GM18499 (cell line): ENCODE measurements around the gene TREML2.

ENCODE experiments used
- ATAC-seq: cut with Tn5 transposase; IDR thresholded peaks from one replicate; pipeline ENCODE4 v1.9.1; 2021; ENCODE audit warnings: moderate number of reproducible peaks; ENCODE audit not compliant: insufficient read depth, unreplicated experiment

The TREML2 gene

DNA sequence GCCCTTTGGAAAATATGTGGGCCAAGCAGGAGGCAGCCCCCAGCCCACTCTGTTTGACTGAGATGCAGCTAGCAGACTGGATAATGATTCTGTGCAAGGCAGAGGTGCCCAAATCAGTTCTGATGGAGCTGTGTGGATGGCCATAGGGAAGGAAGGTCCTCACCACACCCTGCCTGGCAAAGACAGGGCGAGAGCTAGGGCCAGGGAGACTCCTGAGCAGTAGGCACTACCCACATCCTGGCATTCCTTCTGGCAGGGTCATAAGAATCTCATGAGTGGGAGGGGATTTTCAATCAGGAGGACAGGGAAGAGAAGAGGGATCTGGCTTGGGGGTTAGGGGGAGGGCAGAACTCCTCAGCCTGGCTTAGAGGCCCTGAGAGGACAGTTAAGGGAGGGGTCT, 19.4 kb downstream of the TREML2 start:
- no peak for ATAC-seq

DNA sequence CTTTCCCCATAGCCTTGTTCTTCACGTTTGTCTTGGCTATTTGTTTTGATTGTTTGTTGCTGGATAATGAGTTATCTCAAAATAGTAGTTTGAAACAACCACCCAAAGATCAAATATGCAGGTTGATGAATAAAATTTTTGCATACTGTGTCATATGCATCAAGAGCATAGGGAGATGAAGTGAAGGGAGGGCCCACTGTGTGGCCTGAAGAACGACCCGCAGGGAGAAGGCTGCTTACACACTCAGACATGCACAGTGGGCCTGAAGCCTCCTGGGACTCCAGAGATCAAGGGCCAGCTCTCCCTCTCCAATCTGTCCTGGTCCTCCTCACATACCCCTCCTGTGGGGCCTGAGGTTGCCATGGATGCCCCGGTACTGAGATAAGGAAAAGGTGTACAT, 21.8 kb downstream of the TREML2 start:
- ATAC-seq: no peak

DNA sequence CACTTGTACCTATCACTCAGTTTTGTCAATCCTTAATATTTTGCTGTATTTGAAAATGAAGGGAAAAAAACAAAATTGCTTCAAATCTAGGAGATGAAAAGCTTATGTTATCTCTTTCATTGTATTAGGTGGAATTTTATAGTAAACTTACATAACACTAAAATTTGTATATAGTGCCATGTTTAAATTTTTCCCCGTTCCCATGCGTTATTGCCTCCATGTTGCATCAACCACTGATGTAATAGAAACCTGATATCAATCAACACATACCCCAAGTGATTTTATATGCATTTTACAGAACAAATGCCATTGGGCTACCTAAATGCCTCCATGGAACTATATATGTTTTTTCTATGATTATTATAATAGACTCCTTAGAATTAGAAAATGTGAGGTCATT, 23.3 kb downstream of the TREML2 start:
- ATAC-seq: no peak

DNA sequence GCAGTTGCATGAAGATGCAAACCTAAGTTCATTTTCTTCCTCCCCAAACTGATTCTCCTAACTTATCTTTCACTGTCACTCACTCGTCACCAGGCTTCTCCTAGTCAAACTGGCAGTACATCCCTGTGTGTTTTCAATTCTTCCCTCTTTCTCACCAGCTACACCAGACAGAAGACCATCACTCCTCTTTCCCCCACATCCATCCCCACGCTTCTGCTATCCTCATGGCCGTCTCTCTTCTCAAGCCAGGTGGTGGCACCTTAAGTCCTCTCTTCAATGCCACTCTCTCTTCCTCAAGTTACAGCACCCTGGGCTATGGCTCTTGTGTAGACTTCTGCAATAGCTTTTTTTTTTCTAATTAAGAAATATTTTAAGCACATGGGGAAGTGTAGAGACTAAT, 23.7 kb downstream of the TREML2 start:
- ATAC-seq: no peak

DNA sequence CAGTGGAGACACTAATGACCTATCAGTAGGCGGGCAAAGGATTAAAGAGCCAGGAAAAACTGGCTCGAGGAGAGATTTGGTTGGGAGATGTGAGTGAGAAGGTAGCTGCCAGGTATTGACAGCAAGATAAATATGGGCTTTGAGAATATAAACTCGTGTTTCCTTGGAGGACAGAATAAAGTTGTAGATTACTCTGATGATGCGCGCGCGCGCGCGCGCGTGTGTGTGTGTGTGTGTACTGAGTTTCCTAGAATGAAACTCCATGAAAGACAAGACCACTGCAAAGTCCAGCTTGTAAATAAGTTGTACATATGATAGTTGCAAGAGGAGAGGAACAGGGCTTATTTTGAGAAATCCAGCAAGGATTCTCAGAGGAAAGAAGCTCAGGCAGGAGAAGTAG, 24.8 kb downstream of the TREML2 start:
- ATAC-seq: no peak

DNA sequence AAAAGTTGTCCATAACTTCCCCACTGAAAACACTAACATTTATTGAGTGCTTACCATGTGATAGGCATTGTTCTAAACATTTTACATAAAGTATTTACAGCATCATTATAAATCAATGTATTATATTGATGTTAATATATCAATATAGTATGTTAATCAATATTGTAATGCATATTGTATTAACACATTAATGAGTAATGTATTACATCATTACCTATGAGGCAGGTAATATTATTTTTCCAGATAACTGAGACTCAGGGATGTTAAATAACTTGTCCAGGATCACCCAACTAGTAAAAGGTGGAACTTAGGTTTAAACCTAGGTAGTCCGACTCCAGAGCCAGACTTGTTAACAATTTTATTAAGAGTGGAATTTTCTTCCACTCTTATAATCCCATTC, 25.9 kb downstream of the TREML2 start:
- ATAC-seq: no peak

DNA sequence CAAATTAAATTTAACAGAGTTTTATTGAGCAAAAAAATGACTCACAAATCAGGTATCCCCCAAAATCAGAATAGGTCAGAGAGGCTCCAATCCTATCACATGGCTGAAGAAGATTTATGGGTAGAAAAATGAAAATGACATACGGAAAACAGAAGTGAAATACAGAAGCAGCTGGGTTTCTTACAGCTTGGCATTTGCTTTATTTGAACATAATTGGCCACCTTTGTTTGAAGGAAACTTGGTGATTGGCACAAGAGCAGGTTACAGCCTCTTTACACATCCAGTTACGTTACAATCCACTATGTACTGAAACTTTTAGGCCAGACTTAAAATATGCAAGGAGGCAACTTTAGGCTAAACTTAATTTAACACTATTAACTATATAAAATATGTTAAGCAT, 26.3 kb downstream of the TREML2 start:
- no peak for ATAC-seq

DNA sequence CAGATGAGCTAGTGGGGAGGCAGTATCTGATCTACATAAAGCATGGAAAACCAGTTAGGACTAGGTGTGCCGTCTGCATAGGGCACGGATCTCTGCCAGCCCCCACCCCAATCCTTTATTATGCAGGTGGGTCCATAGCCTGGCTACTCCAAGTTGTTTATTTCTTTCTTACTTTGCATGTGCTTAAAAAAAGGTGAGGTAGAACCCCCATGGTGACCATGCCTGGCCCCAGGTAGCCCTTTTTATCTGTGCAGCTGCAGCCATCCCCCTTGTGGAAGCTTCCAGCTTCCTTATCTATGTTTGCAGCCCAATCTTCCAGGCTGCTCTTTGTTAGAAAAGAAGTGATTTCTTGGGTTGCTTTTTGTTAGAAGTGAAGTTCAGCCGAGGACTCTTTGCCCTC, 29.0 kb downstream of the TREML2 start:
- ATAC-seq: no peak

DNA sequence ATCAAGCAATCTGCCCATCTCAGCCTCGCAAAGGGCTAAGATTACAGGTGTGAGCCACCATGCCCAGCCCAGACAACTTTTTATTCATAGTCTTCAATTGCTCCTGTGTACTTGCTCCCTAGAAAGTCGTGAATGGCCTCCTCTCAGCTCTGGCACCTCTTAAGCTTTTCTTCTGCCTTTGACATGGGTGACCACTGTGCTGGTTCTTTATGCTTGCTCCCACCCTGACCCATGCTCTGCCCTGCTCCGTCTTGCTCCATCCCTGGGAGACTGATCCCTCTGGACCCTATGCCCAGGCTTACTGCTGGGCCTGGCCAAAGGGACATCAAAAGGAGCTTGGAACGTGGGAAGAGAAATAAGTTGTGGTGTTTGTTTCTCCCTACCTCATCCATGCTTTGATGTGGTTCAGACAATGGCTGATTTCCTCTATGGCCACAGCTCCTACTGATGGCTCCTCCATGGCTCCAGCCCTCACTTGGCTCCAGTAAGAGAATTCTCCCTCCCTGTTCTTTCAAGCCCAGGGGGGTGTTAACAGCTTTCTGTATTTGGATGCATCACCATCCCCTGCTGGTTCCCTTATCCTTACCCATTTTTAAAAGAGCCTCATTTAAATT, 30.3 kb downstream of the TREML2 start:
- ATAC-seq: no peak

DNA sequence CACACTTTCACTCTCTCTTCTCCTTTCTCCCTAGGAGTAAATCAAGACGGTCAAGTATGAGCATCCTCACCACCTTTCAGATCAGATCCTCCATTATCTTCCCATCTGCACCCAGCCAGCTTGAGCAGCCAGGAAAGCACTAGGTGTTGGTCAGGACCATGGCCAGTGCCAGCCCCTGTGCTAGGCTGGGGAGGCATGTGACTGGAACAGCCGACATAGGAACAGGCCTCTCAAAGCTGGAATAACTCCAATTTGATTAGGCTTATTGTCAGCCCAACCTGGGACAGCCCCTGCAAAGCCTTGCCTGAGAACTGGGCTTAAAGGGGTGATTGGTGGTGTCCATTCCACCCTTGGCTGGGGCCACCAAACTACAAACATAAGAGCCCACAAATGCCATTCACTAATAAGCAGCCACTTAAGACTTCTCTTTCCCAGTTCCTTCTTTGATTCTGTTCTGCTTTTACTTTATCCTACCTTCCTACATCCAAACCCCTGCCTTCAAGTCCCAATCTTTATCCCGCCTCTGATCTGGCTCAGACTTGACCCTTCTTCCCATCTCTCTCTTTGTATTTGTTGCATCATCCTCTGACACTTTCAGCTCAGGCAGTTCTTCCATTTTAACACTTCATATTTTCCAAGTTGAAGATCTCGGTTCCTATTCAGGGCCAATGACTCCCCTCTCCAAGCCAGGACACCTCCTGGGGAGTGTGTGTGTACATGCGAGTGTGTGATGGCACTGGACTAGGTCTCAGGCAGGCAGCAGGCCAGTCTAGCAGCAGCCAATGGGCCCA, 33.6 kb downstream of the TREML2 start:
- no peak for ATAC-seq

DNA sequence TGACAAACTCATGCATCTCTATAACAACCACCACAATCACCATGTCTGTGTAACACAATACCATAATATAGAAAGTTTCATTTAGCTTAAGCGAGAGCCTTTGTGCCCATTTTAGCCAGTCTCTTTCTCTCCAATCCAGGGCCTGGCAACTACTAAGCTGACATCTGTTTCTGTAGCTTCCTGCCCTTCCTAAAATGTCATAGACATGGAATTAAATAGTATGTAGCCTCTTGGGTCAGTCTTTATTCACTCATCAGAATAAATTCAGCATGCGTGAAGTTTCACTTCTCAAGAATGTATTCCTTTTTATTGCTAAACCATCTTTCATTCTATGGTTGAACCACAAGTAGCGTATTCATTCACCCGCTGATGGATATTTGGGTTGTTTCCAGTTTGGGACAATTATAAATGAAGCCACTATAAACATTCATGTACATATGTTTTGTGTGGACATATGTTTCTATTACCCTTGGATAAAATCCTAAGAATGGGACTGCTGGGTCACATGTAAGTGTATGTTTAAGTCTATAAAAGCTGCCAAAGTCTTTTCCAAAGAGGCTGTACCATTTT, 36.3 kb downstream of the TREML2 start:
- no peak for ATAC-seq

DNA sequence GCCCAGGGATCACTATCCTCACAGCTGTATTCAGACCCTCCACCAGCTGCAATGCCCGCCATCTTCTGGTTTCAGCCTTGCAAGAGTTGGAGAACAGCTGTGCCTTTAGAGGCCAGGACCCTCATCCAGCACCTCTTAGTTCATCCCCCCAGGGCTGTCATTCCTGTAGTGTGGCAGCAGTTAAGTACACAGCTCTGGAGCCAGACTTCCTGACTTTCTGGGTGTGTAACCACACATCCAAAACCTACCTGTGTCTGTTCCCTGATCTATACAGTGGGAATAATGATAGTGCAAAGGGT, 37.6 kb downstream of the TREML2 start:
- no peak for ATAC-seq

DNA sequence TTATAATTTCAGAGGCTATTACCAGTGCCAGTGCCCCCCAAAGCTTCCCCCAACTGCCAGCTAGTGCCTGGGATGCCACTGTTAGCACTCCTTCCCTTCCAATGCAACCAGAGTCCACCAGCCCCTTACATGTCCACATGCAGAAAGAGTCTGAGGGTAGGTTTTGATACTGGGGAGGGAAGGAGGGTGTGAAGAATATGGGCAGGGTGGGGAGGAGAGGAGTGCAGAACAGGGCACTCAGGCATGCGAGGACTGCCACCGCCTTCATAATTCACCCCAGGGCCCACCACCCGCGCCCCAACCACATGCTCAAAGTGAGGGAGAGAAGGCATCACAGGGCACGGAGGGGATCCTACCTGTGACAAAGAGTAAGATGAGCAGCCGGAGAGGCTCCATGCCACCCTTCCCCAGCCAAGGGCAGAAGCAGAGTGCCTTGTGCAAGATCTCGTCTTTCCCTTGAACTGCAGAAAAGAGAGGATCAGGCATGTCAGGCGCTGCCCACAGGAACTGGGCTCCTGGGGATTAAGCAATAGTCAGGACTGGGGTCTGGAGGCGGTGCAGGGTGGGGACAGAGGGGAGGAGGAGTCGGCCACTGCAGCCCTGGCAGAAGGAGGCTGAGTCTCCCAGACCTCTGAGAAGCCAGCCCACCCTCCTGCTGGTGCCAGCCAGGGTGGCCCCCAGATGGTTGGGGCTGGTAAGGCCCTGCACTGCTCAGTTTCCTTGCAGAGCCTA, 38.1 kb downstream of the TREML2 start, which contains the start of gene TREM2:
TSS of gene TREM2 (minus strand) at position 430 of the 732 bp plus-strand sequence. CDS start at position 396, 34 bp downstream.
- no peak for ATAC-seq

DNA sequence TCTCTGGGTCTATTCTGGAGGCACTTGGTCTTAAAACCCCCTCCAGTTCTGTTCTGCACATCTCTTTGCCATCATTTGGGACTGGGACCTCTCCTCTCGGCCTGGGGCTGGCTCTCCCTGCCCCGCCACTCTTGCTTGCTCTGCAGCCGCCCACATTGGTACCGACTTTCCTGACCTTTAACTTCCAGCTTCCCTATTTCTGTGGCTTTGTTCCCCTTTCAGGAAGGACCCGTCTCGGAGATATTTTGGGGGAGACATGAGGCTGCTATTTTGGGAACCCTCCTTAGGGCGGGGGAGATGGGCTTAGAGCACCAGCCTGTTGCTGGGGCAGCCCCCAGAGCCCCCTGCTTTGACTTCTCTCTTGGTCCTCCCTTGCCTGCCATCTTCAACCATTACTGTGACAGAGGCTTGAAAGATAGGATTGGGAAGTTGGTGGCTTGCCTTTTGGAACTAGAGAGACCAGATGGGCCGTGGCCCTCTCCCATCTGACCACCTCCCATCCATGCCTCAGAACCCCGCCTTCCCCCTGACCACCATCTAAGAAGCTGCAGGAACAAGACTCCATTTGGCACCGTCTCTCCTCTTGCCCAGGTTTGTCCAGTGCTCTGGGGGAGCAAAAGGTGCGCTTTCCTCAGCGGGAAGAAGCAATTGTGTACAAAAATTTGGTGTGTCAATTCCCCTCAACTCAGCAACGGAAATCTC, 38.9 kb downstream of the TREML2 start:
- ATAC-seq: no peak

DNA sequence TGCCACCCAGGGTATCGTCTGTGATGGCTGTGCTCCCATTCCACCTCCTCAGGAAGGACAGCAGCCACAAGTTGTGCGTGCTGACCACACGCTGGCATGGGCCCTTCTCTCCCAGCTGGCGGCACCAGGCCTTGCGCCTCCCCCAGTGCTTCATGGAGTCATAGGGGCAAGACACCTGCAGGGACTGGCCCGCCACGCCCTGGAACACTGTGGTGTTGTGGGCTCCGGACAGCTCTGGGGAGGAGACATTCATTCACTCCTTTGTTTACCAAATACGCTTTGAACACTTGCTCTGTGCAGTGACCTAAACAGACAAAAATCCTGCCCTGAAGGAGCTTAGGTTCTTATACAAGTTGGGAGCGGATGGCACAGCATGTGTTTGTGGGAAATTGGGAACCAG, 39.6 kb downstream of the TREML2 start:
- ATAC-seq: no peak

DNA sequence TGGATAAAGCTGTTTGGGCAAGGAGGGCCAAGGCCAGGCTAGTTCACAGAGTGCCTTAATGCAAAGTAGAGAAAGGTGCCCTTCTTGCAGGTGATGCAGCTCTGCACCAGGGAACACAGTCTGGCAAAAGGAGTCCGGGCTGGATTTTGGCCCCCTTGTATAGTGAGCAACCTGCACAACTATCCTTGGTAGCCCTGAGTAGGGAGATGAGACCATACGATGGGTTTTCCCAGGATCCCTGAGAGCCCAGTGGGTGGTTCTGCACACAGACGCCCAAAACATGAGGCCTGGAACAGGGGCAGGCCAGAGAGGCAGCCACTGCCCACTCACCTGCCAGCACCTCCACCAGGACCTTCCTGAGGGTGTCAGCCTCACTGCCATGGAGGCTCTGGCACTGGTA, 40.0 kb downstream of the TREML2 start:
- no peak for ATAC-seq

DNA sequence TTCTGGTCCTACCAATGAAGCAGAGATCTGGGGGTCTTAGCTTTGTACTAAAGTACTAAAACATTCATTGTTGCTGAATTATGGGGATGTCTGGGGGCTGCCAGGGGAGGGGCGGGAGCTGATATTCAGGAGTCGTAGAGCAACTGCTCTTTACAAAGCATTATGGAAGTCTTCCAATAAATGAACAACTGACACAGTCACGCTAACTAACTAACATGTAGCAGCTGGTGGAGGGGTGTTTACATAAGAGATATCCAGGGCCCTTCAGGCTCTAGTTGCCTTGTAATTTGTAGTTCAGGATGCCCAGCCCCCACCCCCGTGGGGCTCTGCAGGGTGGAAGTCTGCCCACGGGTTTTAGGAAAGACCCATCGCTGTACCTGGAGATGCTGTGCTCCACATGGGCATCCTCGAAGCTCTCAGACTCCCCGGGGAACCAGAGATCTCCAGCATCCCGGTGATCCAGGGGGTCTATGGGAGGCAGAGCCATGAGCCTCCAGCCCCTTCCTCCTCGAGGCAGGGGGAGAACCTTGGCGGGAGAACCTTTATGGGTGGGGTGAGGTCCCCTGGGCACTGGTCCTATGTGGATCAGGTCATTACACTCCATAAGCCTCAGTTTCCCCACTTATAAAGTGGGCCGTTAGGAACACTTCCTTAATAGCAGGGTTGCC, 41.4 kb downstream of the TREML2 start:
- no peak for ATAC-seq

DNA sequence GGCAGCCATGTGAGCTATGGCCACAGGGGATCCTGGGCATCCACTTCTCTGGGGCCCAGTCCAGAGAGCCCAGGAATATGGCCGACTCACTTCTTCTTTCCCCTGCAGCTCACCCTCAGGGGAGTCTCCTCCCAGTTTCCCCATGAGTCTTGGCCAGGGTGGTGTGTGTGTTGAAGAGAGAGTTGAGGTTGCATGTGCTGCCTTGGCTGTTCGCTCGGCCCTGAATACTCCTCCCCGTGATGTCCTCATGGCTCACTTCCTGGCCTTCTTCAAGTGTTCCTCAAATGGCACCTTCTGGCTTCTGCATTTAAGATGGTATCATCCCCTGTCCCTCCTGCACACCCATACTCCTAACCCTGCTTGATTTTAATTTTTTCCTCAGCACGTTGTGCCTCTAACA, 43.6 kb downstream of the TREML2 start:
- no peak for ATAC-seq

DNA sequence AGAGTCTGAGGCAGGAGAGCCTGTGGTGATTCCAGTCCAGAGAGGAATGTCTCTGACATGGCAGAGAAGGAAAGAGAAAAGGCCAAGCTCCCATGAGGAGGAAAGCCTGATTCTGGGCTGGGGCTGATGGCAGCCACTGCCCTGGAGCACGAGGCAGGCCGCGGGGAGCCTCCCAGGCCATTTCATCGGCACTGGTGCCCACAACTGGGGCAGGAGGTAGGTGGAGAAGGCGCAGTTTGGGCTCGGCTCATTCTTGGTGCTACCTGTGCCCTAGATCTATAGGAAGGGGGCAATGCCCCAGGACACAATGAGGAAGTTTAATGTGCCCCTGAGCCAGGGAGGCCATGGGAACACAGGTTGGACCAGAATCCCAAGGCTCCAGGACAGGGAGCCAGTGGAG, 44.2 kb downstream of the TREML2 start:
- no peak for ATAC-seq

DNA sequence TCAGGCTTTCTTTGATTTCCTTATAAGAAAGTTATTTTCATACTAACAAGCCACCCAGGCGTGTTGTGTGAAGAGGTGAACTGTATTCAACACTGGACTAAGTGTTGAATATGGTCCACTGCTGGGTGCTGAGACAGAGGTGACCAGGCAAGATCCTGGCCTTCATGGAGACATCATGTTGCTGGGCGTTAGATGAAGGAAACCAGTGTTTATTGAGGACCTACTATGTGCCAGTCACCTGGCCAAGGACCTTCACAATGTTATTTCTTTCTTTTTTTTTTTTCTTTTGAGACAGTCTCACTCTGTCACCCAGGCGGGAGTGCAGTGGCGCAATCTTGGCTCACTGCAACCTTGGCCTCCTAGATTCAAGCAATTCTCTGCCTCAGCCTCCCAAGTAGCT, 44.9 kb downstream of the TREML2 start:
- ATAC-seq: no peak
